ENCODE results near the gene RAB33A. TPM values are rescaled to one million over a fixed set of nuclear protein-coding genes. Genes with fewer than 3 reads are reported as not detected.

RAB33A gene
- 0.42 and 1.1 TPM in 2 replicates for total RNA-seq (2014; rRNA removed; shearing (Covaris generic))

GRCh38 chrX:130171446-130172126 lies at the start of gene RAB33A:
TSS of gene RAB33A (plus strand) at chrX:130171962. CDS start at chrX:130172063, 101 bp downstream.
- peak; percentile 27 for DNase-seq (ENCODE audit: low read depth)

- DNase-seq (ENCODE audit: low read depth) = no peak
Observed at GRCh38 chrX:130124577-130124976, 47.2 kb upstream of the RAB33A start.

GRCh38 chrX:130125091-130125874 lies 46.5 kb upstream of the RAB33A start:
- no peak for DNase-seq (ENCODE audit: low read depth)

- no peak for DNase-seq (ENCODE audit: low read depth)
Observed at GRCh38 chrX:130130990-130131389, 40.8 kb upstream of the RAB33A start.

GRCh38 chrX:130136496-130136895 lies 35.3 kb upstream of the RAB33A start:
- DNase-seq (ENCODE audit: low read depth) = no peak

GRCh38 chrX:130136961-130137360 lies 34.8 kb upstream of the RAB33A start:
- no peak for DNase-seq (ENCODE audit: low read depth)

- no peak for DNase-seq (ENCODE audit: low read depth)
Observed at GRCh38 chrX:130139474-130140201, 32.1 kb upstream of the RAB33A start.

GRCh38 chrX:130144509-130144908 lies 27.3 kb upstream of the RAB33A start:
- no peak for DNase-seq (ENCODE audit: low read depth)

GRCh38 chrX:130145123-130145522 lies 26.6 kb upstream of the RAB33A start:
- DNase-seq (ENCODE audit: low read depth) = no peak

GRCh38 chrX:130147631-130148030 lies 24.1 kb upstream of the RAB33A start:
- no peak for DNase-seq (ENCODE audit: low read depth)

GRCh38 chrX:130155564-130155963 lies 16.2 kb upstream of the RAB33A start:
- DNase-seq (ENCODE audit: low read depth) = no peak

GRCh38 chrX:130158311-130158710 lies 13.5 kb upstream of the RAB33A start:
- no peak for DNase-seq (ENCODE audit: low read depth)

- DNase-seq (ENCODE audit: low read depth) = no peak
Observed at GRCh38 chrX:130159776-130160175, 12.0 kb upstream of the RAB33A start.

GRCh38 chrX:130162094-130162735 lies 9.5 kb upstream of the RAB33A start:
- DNase-seq (ENCODE audit: low read depth) = no peak

- no peak for DNase-seq (ENCODE audit: low read depth)
Observed at GRCh38 chrX:130163398-130163797, 8.4 kb upstream of the RAB33A start.

- DNase-seq (ENCODE audit: low read depth) = no peak
Observed at GRCh38 chrX:130165181-130165702, 6.5 kb upstream of the RAB33A start.

- peak; percentile 97 for DNase-seq (ENCODE audit: low read depth)
Observed at GRCh38 chrX:130165703-130166502, 5.9 kb upstream of the RAB33A start, which contains the start of gene AIFM1. TSS of gene AIFM1 (minus strand) at chrX:130165841. CDS start at chrX:130165656, 185 bp downstream.

GRCh38 chrX:130166503-130166777 lies 5.3 kb upstream of the RAB33A start:
- DNase-seq (ENCODE audit: low read depth) = no peak

GRCh38 chrX:130167040-130167439 lies 4.7 kb upstream of the RAB33A start:
- DNase-seq (ENCODE audit: low read depth) = peak; percentile 28

GRCh38 chrX:130170752-130171445 lies 863 bp upstream of the RAB33A start:
- DNase-seq (ENCODE audit: low read depth) = peak; percentile 50

All from M059J (cell line).